Psoas muscle (tissue), 8 donors: Measurements from ENCODE around the gene MLLT3. TPM values are rescaled to one million over a fixed set of nuclear protein-coding genes. Genes with fewer than 3 reads are reported as not detected.

Experiments used
- ATAC-seq, 4 donors: fragments of 200-7000 bp; cut with Tn5 transposase; one replicate each; pipeline ENCODE4 v1.9.1; 2020; ENCODE audit warnings: moderate library complexity in 3 of 4, mild to moderate bottlenecking in 2 of 4
- DNase-seq, 2 donors: peaks; one replicate each; pipeline ENCODE4 v3.0.0-alpha.2; 2020
- H3K27ac ChIP-seq: fragments of 200-600 bp; one replicate; pipeline ENCODE4 v1.8.0; 2022
- H3K27me3 ChIP-seq, 3 donors: fragments of 200-600 bp in 1 of 3; one replicate each; pipeline versions ENCODE4 v1.6.1 to v1.8.0; 2013 to 2022; ENCODE audit warnings: low read length in 2 of 3, mild to moderate bottlenecking in 2 of 3, moderate library complexity in 1 of 3; ENCODE audit not compliant: insufficient read depth in 3 of 3
- H3K36me3 ChIP-seq, 2 donors: fragments of 200-600 bp in 1 of 2; one replicate each; pipeline versions ENCODE4 v1.6.1 to v1.8.0; 2013 to 2022; ENCODE audit warnings: low read depth in 1 of 2, mild to moderate bottlenecking in 1 of 2, moderate library complexity in 1 of 2; ENCODE audit not compliant: insufficient read depth in 1 of 2
- H3K4me1 ChIP-seq: fragments of 200-600 bp; one replicate; pipeline ENCODE4 v1.8.0; 2022
- H3K4me3 ChIP-seq: fragments of 200-600 bp; one replicate; pipeline ENCODE4 v1.8.0; 2022; ENCODE audit warnings: mild to moderate bottlenecking
- H3K9me3 ChIP-seq: fragments of 200-600 bp; one replicate; pipeline ENCODE4 v1.8.0; 2022
- WGBS, 3 donors: extraction: QIAGEN DNeasy Blood & Tissue Kit; methylation state at CpG; one replicate each; pipeline versions ENCODE4 v1.1.6 to v1.1.7; 2013; 5-methylcytosine and 5-hydroxymethylcytosine counted together
- intact Hi-C, 2 donors: fragments of 100-400 bp; cut with DNase I; formaldehyde crosslinking; loops; one replicate each; pipeline versions ENCODE4 v1.11.0 to v1.14.2; 2022
- polyA plus RNA-seq, 3 donors: library from polyadenylated mRNA; stranded (reverse); fragments of 200-250 nt; gene quantifications; one replicate each; pipeline ENCODE4 v1.2.3, GENCODE V29; 2013
- total RNA-seq, 4 donors: library from RNA; stranded (reverse); fragmentation: NEBNext Ultra II Directional in 2 of 4; extraction: Animal tissue kit (Norgen Biotek cat#: 25700) in 2 of 4; gene quantifications; one replicate each; pipeline versions ENCODE4 v1.2.1 to v1.2.4, GENCODE V29; 2021 to 2023
- TF ChIP-seq, protein P1 (sequence below): fragments of 200-600 bp; IDR thresholded peaks from one replicate; pipeline ENCODE4 v1.8.0; 2022; ENCODE audit warnings: antibody characterized with exemption
- donor health status: healthy with polysubstance abuse.
- donor health status: DM: no; HTN: no; CAD: no; lungs with moderate emphysema.
- donor health status: Bipolar disorder and iron deficiency.
- donor health status: healthy.
- donor health status: DM: yes; HTN: yes; CAD: no.
- donor health status: DM: no; HTN: no; CAD: no.
- donor health status: DM: no; HTN: no; CAD: no.
- donor health status: DM: yes; HTN: yes; CAD: no.

The MLLT3 gene
- total and polyA plus RNA-seq, 7 donors: 1.2 to 9.8 (median 3.3) TPM

DNA sequence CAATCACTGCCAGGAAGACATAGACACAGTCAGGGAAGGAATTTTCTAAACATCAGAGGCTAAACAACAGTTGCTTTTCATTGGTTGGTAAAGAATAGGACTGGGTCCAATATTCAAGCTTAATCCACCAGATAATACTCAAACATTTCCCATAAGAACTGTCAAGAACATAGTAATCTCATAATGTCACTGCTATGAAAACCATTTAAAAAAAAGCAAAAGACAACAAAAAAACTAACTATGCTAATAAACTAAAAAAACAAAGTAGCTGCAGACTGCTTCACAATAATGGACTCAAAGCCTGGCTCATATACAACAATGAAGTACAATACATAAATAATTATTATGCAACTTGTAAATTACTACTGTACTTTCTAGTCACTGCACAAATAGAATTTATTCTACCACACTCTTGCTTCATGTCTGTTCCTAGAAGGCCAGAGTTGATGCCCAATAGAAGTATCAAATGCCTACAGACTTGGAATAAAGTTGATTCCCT is 148.7 kb downstream of the MLLT3 start:
- DNase-seq (no peak), ATAC-seq (peak in 3 of 4 donors; percentile 83 to 91 (median 89))
- TF ChIP-seq, protein P1, sequence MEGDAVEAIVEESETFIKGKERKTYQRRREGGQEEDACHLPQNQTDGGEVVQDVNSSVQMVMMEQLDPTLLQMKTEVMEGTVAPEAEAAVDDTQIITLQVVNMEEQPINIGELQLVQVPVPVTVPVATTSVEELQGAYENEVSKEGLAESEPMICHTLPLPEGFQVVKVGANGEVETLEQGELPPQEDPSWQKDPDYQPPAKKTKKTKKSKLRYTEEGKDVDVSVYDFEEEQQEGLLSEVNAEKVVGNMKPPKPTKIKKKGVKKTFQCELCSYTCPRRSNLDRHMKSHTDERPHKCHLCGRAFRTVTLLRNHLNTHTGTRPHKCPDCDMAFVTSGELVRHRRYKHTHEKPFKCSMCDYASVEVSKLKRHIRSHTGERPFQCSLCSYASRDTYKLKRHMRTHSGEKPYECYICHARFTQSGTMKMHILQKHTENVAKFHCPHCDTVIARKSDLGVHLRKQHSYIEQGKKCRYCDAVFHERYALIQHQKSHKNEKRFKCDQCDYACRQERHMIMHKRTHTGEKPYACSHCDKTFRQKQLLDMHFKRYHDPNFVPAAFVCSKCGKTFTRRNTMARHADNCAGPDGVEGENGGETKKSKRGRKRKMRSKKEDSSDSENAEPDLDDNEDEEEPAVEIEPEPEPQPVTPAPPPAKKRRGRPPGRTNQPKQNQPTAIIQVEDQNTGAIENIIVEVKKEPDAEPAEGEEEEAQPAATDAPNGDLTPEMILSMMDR: no peak
- Histone ChIP-seq H3K4me1 (peaks cover 18% of the 10 kb centered on the region), H3K27me3 (no peaks in the 10 kb centered on the region), H3K36me3 (no peaks in the 10 kb centered on the region), H3K4me3 (peak overlapping the region; percentile 31), H3K27ac (no peak overlapping the region), H3K9me3 (no peaks in the 10 kb centered on the region)
- intact Hi-C loops: no loop called here

DNA sequence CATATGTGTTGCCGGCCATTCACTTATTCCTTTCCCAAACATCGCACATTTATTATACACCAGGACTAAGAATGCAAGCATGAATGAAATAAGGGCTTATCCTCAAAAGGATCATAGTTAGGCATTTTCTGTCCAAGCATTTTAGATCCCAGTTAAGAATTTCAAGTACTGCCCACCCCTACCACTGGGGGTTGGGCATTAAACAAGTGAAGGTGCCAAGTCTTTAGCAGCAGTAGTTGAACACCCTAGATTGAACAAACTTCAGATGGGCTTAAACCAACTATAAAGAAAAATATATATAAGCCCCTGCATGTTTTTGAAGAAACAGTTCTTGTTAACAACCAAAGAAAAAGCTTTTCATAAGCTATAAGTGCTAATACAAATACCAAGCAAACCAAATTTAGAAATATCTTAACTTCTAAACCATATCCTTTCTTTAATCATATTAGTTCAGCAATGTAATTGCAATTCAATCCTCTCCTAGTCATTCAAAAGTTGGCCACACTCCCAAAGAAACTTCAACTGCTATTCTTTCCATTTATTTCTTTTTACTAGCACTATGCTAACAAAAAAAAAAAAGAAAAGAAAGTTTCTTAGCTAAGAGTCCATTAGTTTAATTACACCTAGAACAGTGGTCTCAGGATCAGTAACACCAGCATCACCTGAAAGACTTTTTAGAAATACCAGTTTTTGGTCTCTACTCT is 149.8 kb downstream of the MLLT3 start:
- H3K27ac ChIP-seq: no peak overlapping the region
- intact Hi-C loops: no loop called here
- no peaks in the 10 kb centered on the region for H3K27me3 ChIP-seq
- 77 to 82% (median 78%) methylated on average over 2 of the region's 2 CpGs for WGBS, 3 donors
- H3K4me1 ChIP-seq: peaks cover 17% of the 10 kb centered on the region
- H3K36me3 ChIP-seq: no peaks in the 10 kb centered on the region
- no peak for DNase-seq
- no peak for ATAC-seq
- no peaks in the 10 kb centered on the region for H3K9me3 ChIP-seq
- TF ChIP-seq, protein P1: no peak
- no peak overlapping the region for H3K4me3 ChIP-seq

DNA sequence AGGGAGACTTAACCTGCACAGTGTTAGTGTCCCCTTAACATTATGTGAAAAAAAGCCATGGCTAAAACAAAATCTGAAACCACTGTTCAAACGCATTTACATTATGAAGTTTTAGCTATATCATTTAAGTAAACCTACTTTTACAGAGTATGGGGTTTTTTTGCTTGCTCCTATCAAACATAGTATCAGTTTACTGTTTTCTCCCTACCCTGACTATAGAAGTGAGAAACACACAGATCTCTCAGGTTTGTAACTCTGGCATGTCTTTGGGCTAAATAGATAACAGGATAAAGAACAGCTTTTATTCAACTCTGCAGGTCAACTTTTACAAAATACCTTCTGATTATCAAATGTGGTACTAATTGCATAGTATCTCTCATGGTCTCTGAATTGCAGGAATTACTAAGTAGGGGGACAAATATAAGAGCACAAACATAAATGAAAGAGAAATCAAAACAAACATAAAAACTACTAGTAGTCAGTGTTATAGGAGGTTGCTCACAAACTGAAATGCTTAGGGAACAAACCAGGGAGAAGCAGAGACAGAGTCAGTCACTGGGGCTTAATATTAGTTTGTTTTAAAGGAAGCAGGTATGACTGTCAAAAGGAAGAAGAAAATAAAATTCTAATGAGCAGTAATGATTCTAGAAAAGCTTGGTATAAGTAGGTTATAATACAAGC is 155.8 kb downstream of the MLLT3 start:
- Histone ChIP-seq H3K4me1 (peaks cover 4% of the 10 kb centered on the region), H3K4me3 (no peak overlapping the region), H3K27me3 (no peaks in the 10 kb centered on the region), H3K9me3 (no peaks in the 10 kb centered on the region), H3K27ac (no peak overlapping the region), H3K36me3 (no peaks in the 10 kb centered on the region)
- intact Hi-C loops: no loop called here
- DNase-seq (no peak), ATAC-seq (no peak)
- TF ChIP-seq, protein P1: no peak
- WGBS, 3 donors: 91 to 97% (median 95%) methylated on average over 1 of the region's 1 CpG

DNA sequence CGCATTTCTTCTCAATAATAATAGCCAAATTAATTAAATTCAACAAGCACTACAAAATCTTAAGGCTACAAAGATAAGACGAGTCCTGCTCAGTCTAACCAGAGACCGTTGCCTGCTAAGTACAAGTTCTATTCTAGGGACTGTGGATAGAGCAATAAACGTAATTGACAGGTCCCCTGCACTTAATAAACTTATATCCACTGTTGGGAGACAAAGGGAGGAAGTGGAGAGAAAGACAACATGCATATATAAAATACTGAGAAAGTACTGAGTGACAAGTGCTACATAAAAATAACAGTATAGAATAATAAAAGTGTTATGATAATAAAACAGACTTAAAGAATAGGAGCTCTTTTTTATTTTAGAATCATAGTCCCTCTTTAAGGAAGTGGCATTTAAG is 158.1 kb downstream of the MLLT3 start:
- Histone ChIP-seq H3K27me3 (no peaks in the 10 kb centered on the region), H3K4me3 (no peak overlapping the region), H3K27ac (no peak overlapping the region), H3K4me1 (peaks cover 4% of the 10 kb centered on the region), H3K9me3 (no peaks in the 10 kb centered on the region), H3K36me3 (no peaks in the 10 kb centered on the region)
- TF ChIP-seq, protein P1: no peak
- 85 to 92% (median 88%) methylated on average over 4 of the region's 4 CpGs for WGBS, 3 donors
- no peak for ATAC-seq
- DNase-seq: no peak
- intact Hi-C loops: no loop called here
